ENCODE data around the gene UCHL3. TPM values are rescaled to one million over a fixed set of nuclear protein-coding genes. Genes with fewer than 3 reads are reported as not detected.
A peak's percentile ranks its signal among the peaks of the same experiment; 100 is the strongest.

The UCHL3 gene
- total RNA-seq, 3 donors from 2014 or later (not counting 1 experiment from before 2014, with no cell fraction given), result 19.3 to 23.1 (median 22.7) TPM

- Mint-ChIP-seq H3K27me3 (ENCODE audit: low read depth in 2 of 2) (peaks cover 22 to 28% of the 10 kb centered on the region in 2 donors), H3K4me1 (peaks cover 7 to 10% of the 10 kb centered on the region in 2 donors), H3K27ac (peak overlapping the region in 1 of 2 donors; percentile 53), H3K9me3 (no peaks in the 10 kb centered on the region), H3K36me3 (no peaks in the 10 kb centered on the region), H3K4me3 (peak overlapping the region; percentile 76)
- DNase-seq, result peak; percentile 22 to 67
- peak; percentile 57 to 70 (median 59) for ATAC-seq
- intact Hi-C loops (cut with micrococcal nuclease), result no loop called here
- Histone ChIP-seq H3K27ac (ENCODE audit: low read length) (peak overlapping the region; percentile 5), H3K9me3 (ENCODE audit: control insufficient read depth, insufficient read depth, low read length) (no peaks in the 10 kb centered on the region), H3K36me3 (ENCODE audit: control insufficient read depth, insufficient read depth, low read length) (no peaks in the 10 kb centered on the region), H3K4me3 (ENCODE audit: low read length) (peak overlapping the region; percentile 74), H3K4me1 (ENCODE audit: control insufficient read depth, insufficient read depth, low read length) (peaks cover 14% of the 10 kb centered on the region), H3K27me3 (ENCODE audit: control insufficient read depth, insufficient read depth, low read length) (peaks cover 8% of the 10 kb centered on the region)
- TF ChIP-seq CTCF (IDR thresholded peaks at IDR 0.05), result no peak
- WGBS (ENCODE audit: insufficient coverage), result 1% methylated on average over 58 of the region's 58 CpGs
Measured at GRCh38 chr13:75636436-75637180, 87.0 kb downstream of the UCHL3 start.

GRCh38 chr13:75637181-75637750, 87.7 kb downstream of the UCHL3 start:
- Mint-ChIP-seq H3K4me3 (peak overlapping the region; percentile 76), H3K27ac (peak overlapping the region in 1 of 2 donors; percentile 53), H3K36me3 (no peaks in the 10 kb centered on the region), H3K9me3 (no peaks in the 10 kb centered on the region), H3K27me3 (ENCODE audit: low read depth in 2 of 2) (peaks cover 22 to 28% of the 10 kb centered on the region in 2 donors), H3K4me1 (peaks cover 7 to 10% of the 10 kb centered on the region in 2 donors)
- Histone ChIP-seq H3K36me3 (ENCODE audit: control insufficient read depth, insufficient read depth, low read length) (no peaks in the 10 kb centered on the region), H3K27me3 (ENCODE audit: control insufficient read depth, insufficient read depth, low read length) (peaks cover 8% of the 10 kb centered on the region), H3K9me3 (ENCODE audit: control insufficient read depth, insufficient read depth, low read length) (no peaks in the 10 kb centered on the region), H3K4me1 (ENCODE audit: control insufficient read depth, insufficient read depth, low read length) (peaks cover 14% of the 10 kb centered on the region), H3K4me3 (ENCODE audit: low read length) (peak overlapping the region; percentile 74), H3K27ac (ENCODE audit: low read length) (no peak overlapping the region)
- intact Hi-C loops (cut with micrococcal nuclease), result no loop called here
- ATAC-seq (no peak), DNase-seq (no peak)
- no peak for TF ChIP-seq CTCF (IDR thresholded peaks at IDR 0.05)
- 34% methylated on average over 17 of the region's 17 CpGs for WGBS (ENCODE audit: insufficient coverage)

- WGBS (ENCODE audit: insufficient coverage), result 100% methylated on average over 2 of the region's 2 CpGs
- no peaks in the 10 kb centered on the region for H3K36me3 ChIP-seq (ENCODE audit: control insufficient read depth, insufficient read depth, low read length)
Measured at GRCh38 chr13:75639454-75639853, 89.9 kb downstream of the UCHL3 start.

More at GRCh38 chr13:75639454-75639853, 89.9 kb downstream of the UCHL3 start:
- H3K4me1 ChIP-seq (ENCODE audit: control insufficient read depth, insufficient read depth, low read length), result peaks cover 14% of the 10 kb centered on the region
- peaks cover 7 to 10% of the 10 kb centered on the region in 2 donors for H3K4me1 Mint-ChIP-seq
- no peak for TF ChIP-seq CTCF (IDR thresholded peaks at IDR 0.05)
- H3K9me3 ChIP-seq (ENCODE audit: control insufficient read depth, insufficient read depth, low read length), result no peaks in the 10 kb centered on the region
- H3K36me3 Mint-ChIP-seq, result no peaks in the 10 kb centered on the region
- no peak for ATAC-seq
- H3K27me3 ChIP-seq (ENCODE audit: control insufficient read depth, insufficient read depth, low read length), result peaks cover 8% of the 10 kb centered on the region
- no peak overlapping the region for H3K27ac Mint-ChIP-seq
- intact Hi-C loops (cut with micrococcal nuclease), result no loop called here
- peaks cover 22 to 28% of the 10 kb centered on the region in 2 donors for H3K27me3 Mint-ChIP-seq (ENCODE audit: low read depth in 2 of 2)
- no peak overlapping the region for H3K4me3 ChIP-seq (ENCODE audit: low read length)
- no peak for DNase-seq
- no peak overlapping the region for H3K27ac ChIP-seq (ENCODE audit: low read length)
- no peaks in the 10 kb centered on the region for H3K9me3 Mint-ChIP-seq
- H3K4me3 Mint-ChIP-seq, result no peak overlapping the region
